HEK293 (cell line): ENCODE results near the gene SPO11.

Experiments
- ATF2 ChIP-seq: fragments of 450-650 bp; formaldehyde crosslinking; IDR thresholded peaks from 2 replicates; pipeline ENCODE4 v1.5.1; 2016; ENCODE audit warnings: missing biosample characterization, missing genetic modification characterization, low read depth
- GLI2 ChIP-seq: fragments of 450-650 bp; formaldehyde crosslinking; IDR thresholded peaks from 2 replicates; pipeline ENCODE4; 2017; ENCODE audit warnings: missing biosample characterization, missing genetic modification characterization, low read depth, borderline replicate concordance
- GLIS1 ChIP-seq: fragments of 450-650 bp; formaldehyde crosslinking; IDR thresholded peaks from 2 replicates; pipeline ENCODE4 v1.5.1; 2016; ENCODE audit warnings: missing biosample characterization, missing genetic modification characterization
- IKZF3 ChIP-seq: fragments of 450-650 bp; IDR thresholded peaks from 2 replicates; pipeline ENCODE4 v1.5.0; 2018; ENCODE audit warnings: missing biosample characterization, mild to moderate bottlenecking, missing genetic modification characterization, moderate library complexity
- KLF7 ChIP-seq: fragments of 450-650 bp; formaldehyde crosslinking; IDR thresholded peaks from 2 replicates; pipeline ENCODE4 v1.5.1; 2016; ENCODE audit warnings: missing biosample characterization, missing genetic modification characterization, borderline replicate concordance
- ZBTB20 ChIP-seq: fragments of 450-650 bp; formaldehyde crosslinking; IDR thresholded peaks from 2 replicates; pipeline ENCODE4 v1.5.1; 2016; ENCODE audit warnings: missing biosample characterization, missing genetic modification characterization
- ZBTB26 ChIP-seq: fragments of 450-650 bp; formaldehyde crosslinking; optimal IDR thresholded peaks from 2 replicates; pipeline ENCODE3; 2016; ENCODE audit warnings: missing biosample characterization, mild to moderate bottlenecking, missing genetic modification characterization
- ZNF155 ChIP-seq: fragments of 450-650 bp; formaldehyde crosslinking; IDR thresholded peaks from 2 replicates; pipeline ENCODE4 v1.5.1; 2016; ENCODE audit warnings: missing biosample characterization, missing genetic modification characterization
- ZNF2 ChIP-seq: fragments of 450-650 bp; formaldehyde crosslinking; IDR thresholded peaks from 2 replicates; pipeline ENCODE4 v1.5.1; 2016; ENCODE audit warnings: missing biosample characterization, missing genetic modification characterization
- ZNF221 ChIP-seq: fragments of 450-650 bp; formaldehyde crosslinking; IDR thresholded peaks from 2 replicates; pipeline ENCODE4 v1.5.1; 2017; ENCODE audit warnings: missing biosample characterization, missing genetic modification characterization, borderline replicate concordance
- ZNF223 ChIP-seq: fragments of 450-650 bp; formaldehyde crosslinking; IDR thresholded peaks from 2 replicates; pipeline ENCODE4 v1.5.1; 2016; ENCODE audit warnings: missing biosample characterization, missing genetic modification characterization
- ZNF239 ChIP-seq: fragments of 450-650 bp; formaldehyde crosslinking; IDR thresholded peaks from 2 replicates; pipeline ENCODE4 v1.5.1; 2016; ENCODE audit warnings: missing biosample characterization, missing genetic modification characterization
- ZNF280C ChIP-seq: fragments of 450-650 bp; formaldehyde crosslinking; IDR thresholded peaks from 2 replicates; pipeline ENCODE4 v1.5.1; 2016; ENCODE audit warnings: missing biosample characterization, missing genetic modification characterization
- ZNF302 ChIP-seq: fragments of 450-650 bp; formaldehyde crosslinking; IDR thresholded peaks from 2 replicates; pipeline ENCODE4 v1.5.1; 2016; ENCODE audit warnings: missing biosample characterization, missing genetic modification characterization, low read depth
- ZNF350 ChIP-seq: fragments of 450-650 bp; formaldehyde crosslinking; IDR thresholded peaks from 2 replicates; pipeline ENCODE4 v1.5.0; 2017; ENCODE audit warnings: missing biosample characterization, mild to moderate bottlenecking, missing genetic modification characterization
- ZNF423 ChIP-seq: fragments of 450-650 bp; formaldehyde crosslinking; IDR thresholded peaks from 2 replicates; pipeline ENCODE4 v1.5.1; 2016; ENCODE audit warnings: missing biosample characterization, missing genetic modification characterization
- ZNF433 ChIP-seq: fragments of 450-650 bp; formaldehyde crosslinking; IDR thresholded peaks from 2 replicates; pipeline ENCODE4 v1.5.1; 2016; ENCODE audit warnings: missing biosample characterization, missing genetic modification characterization, low read depth
- ZNF530 ChIP-seq: fragments of 450-650 bp; formaldehyde crosslinking; IDR thresholded peaks from 2 replicates; pipeline ENCODE4 v1.5.1; 2016; ENCODE audit warnings: low read depth, missing biosample characterization, missing genetic modification characterization
- ZNF561 ChIP-seq: fragments of 450-650 bp; IDR thresholded peaks from 2 replicates; pipeline ENCODE4 v1.5.1; 2018; ENCODE audit warnings: missing biosample characterization, missing genetic modification characterization, borderline replicate concordance
- ZNF585B ChIP-seq: fragments of 450-650 bp; formaldehyde crosslinking; IDR thresholded peaks from 2 replicates; pipeline ENCODE4 v1.5.1; 2016; ENCODE audit warnings: missing biosample characterization, missing genetic modification characterization
- ZNF600 ChIP-seq: fragments of 450-650 bp; formaldehyde crosslinking; IDR thresholded peaks from 2 replicates; pipeline ENCODE4 v1.5.1; 2016; ENCODE audit warnings: missing biosample characterization, missing genetic modification characterization
- ZNF610 ChIP-seq: fragments of 450-650 bp; formaldehyde crosslinking; IDR thresholded peaks from 2 replicates; pipeline ENCODE4 v1.5.1; 2016; ENCODE audit warnings: missing biosample characterization, missing genetic modification characterization, borderline replicate concordance
- ZNF626 ChIP-seq: fragments of 450-650 bp; sonication (Bioruptor Pico); formaldehyde crosslinking; IDR thresholded peaks from 2 replicates; pipeline ENCODE4 v1.5.1; 2018; ENCODE audit warnings: missing biosample characterization, missing genetic modification characterization, inconsistent platforms
- ZNF639 ChIP-seq: fragments of 450-650 bp; formaldehyde crosslinking; IDR thresholded peaks from 2 replicates; pipeline ENCODE4 v1.5.1; 2016; ENCODE audit warnings: missing biosample characterization, missing genetic modification characterization
- ZNF704 ChIP-seq: fragments of 450-650 bp; formaldehyde crosslinking; IDR thresholded peaks from 2 replicates; pipeline ENCODE4 v1.5.1; 2016; ENCODE audit warnings: missing biosample characterization, missing genetic modification characterization
- ZNF747 ChIP-seq: fragments of 450-650 bp; formaldehyde crosslinking; IDR thresholded peaks from 2 replicates; pipeline ENCODE4 v1.5.1; 2016; ENCODE audit warnings: missing biosample characterization, missing genetic modification characterization
- ZNF830 ChIP-seq: fragments of 450-650 bp; IDR thresholded peaks from 2 replicates; pipeline ENCODE4 v1.5.0; 2018; ENCODE audit warnings: missing biosample characterization, missing genetic modification characterization, low read depth, mild to moderate bottlenecking, moderate library complexity
- ZSCAN16 ChIP-seq: fragments of 450-650 bp; formaldehyde crosslinking; IDR thresholded peaks from 2 replicates; pipeline ENCODE4 v1.5.1; 2016; ENCODE audit warnings: missing biosample characterization, missing genetic modification characterization
- ZSCAN18 ChIP-seq: fragments of 450-650 bp; formaldehyde crosslinking; IDR thresholded peaks from 2 replicates; pipeline ENCODE4 v1.5.1; 2016; ENCODE audit warnings: missing biosample characterization, missing genetic modification characterization
- ZSCAN4 ChIP-seq: fragments of 450-650 bp; formaldehyde crosslinking; IDR thresholded peaks from 2 replicates; pipeline ENCODE4 v1.5.1; 2017; ENCODE audit warnings: missing biosample characterization, missing genetic modification characterization
- ZXDB ChIP-seq: fragments of 450-650 bp; formaldehyde crosslinking; IDR thresholded peaks from 2 replicates; pipeline ENCODE4 v1.5.1; 2016; ENCODE audit warnings: missing biosample characterization, missing genetic modification characterization

Gene SPO11

GRCh38 chr20:57351042-57351783 lies 21.6 kb downstream of the SPO11 start, which contains the start of gene RAE1 (continued):
- TF ChIP-seq ZSCAN18 (tag by site-specific recombination), result no peak
- no peak for TF ChIP-seq ZNF302 (tag by site-specific recombination)
- no peak for TF ChIP-seq ZNF530 (tag by site-specific recombination)
- TF ChIP-seq ZXDB, result peak; percentile 80
- TF ChIP-seq ZSCAN16 (tag by site-specific recombination), result no peak
- no peak for TF ChIP-seq ATF2
- no peak for TF ChIP-seq ZNF155 (tag by site-specific recombination)
- no peak for TF ChIP-seq ZNF639
- TF ChIP-seq ZNF610, result no peak
- no peak for TF ChIP-seq ZNF433 (tag by site-specific recombination)
- TF ChIP-seq ZNF221 (tag by site-specific recombination), result no peak
- TF ChIP-seq ZNF747, result no peak
- peak; percentile 89 for TF ChIP-seq GLIS1 (tag by site-specific recombination)
- no peak for TF ChIP-seq ZNF280C
- TF ChIP-seq ZNF830 (tag by site-specific recombination), result no peak
- TF ChIP-seq IKZF3 (tag by site-specific recombination), result no peak
- no peak for TF ChIP-seq ZNF239 (tag by site-specific recombination)
- TF ChIP-seq ZNF704 (tag by site-specific recombination), result no peak
- peak; percentile 99 for TF ChIP-seq ZBTB26 (tag by site-specific recombination)
- TF ChIP-seq ZSCAN4 (tag by site-specific recombination), result no peak
- TF ChIP-seq ZNF2 (tag by site-specific recombination), result peak; percentile 63; the same call in 1 of the 2 replicates
- TF ChIP-seq ZNF423 (tag by site-specific recombination), result no peak
- TF ChIP-seq ZNF561 (tag by site-specific recombination), result peak; percentile 62
- TF ChIP-seq ZNF600, result no peak
- TF ChIP-seq ZNF350 (tag by site-specific recombination), result no peak
- TF ChIP-seq KLF7, result no peak
- no peak for TF ChIP-seq GLI2 (tag by site-specific recombination)
- TF ChIP-seq ZNF585B (tag by site-specific recombination), result no peak
- no peak for TF ChIP-seq ZNF223
- no peak for TF ChIP-seq ZBTB20 (tag by site-specific recombination)
- no peak for TF ChIP-seq ZNF626 (tag by site-specific recombination)
